ENCODE data around the gene GFRA4.

- no peak for TF ChIP-seq CTCF (conservative IDR thresholded peaks at IDR 0.05)
- TF ChIP-seq EZH2 (IDR thresholded peaks at IDR 0.05; ENCODE audit: low read depth): no peak
Measured at GRCh38 chr20:3677733-3678132, 14.5 kb upstream of the GFRA4 start.

All from PC-9 (cell line).